RWPE2 (cell line): ENCODE measurements around the gene CHD6.

ENCODE experiments used
- ATAC-seq: fragments of 200-7000 bp; cut with Tn5 transposase; 3 replicates; pipeline ENCODE4 v1.9.1; 2021; ENCODE audit warnings: low read depth
- DNase-seq: peaks from one replicate; pipeline ENCODE4 v3.0.0-alpha.2; 2020; ENCODE audit warnings: low spot score
- H3K27ac ChIP-seq: fragments of 450-650 bp; 2 replicates; pipeline ENCODE4 v1.5.1; 2017; ENCODE audit warnings: mild to moderate bottlenecking; ENCODE audit not compliant: poor library complexity, severe bottlenecking
- H3K27me3 ChIP-seq: fragments of 250-450 bp; sonication (Bioruptor Pico); 2 replicates; pipeline ENCODE4 v1.5.1; 2021; ENCODE audit warnings: mild to moderate bottlenecking, moderate library complexity; ENCODE audit not compliant: insufficient read depth, poor library complexity, severe bottlenecking
- H3K36me3 ChIP-seq: fragments of 250-450 bp; sonication (Bioruptor Pico); 2 replicates; pipeline ENCODE4 v1.5.1; 2020; ENCODE audit warnings: low read depth, mild to moderate bottlenecking, moderate library complexity
- H3K4me1 ChIP-seq: fragments of 250-450 bp; sonication (Bioruptor Pico); 2 replicates; pipeline ENCODE4 v1.5.1; 2021; ENCODE audit warnings: mild to moderate bottlenecking, moderate library complexity; ENCODE audit not compliant: insufficient read depth, poor library complexity, severe bottlenecking
- H3K4me3 ChIP-seq: fragments of 250-450 bp; sonication (Bioruptor Pico); 2 replicates; pipeline ENCODE4 v1.5.1; 2021; ENCODE audit warnings: mild to moderate bottlenecking, moderate library complexity; ENCODE audit not compliant: severe bottlenecking
- H3K9me3 ChIP-seq: fragments of 250-450 bp; sonication (Bioruptor Pico); 2 replicates; pipeline ENCODE4 v1.5.1; 2021; ENCODE audit warnings: mild to moderate bottlenecking, moderate library complexity; ENCODE audit not compliant: severe bottlenecking
- CTCF ChIP-seq: fragments of 450-650 bp; IDR thresholded peaks from one replicate; pipeline ENCODE4 v1.5.1; 2017; ENCODE audit warnings: mild to moderate bottlenecking, moderate library complexity; ENCODE audit not compliant: poor library complexity, severe bottlenecking

The CHD6 gene

GRCh38 chr20:41654292-41654691 is 36.1 kb upstream of the CHD6 start:
- no peaks in the 10 kb centered on the region for H3K4me1 ChIP-seq
- no peak overlapping the region for H3K4me3 ChIP-seq
- H3K36me3 ChIP-seq = no peaks in the 10 kb centered on the region
- H3K27ac ChIP-seq = no peak overlapping the region
- DNase-seq (no peak), ATAC-seq (no peak)
- no peaks in the 10 kb centered on the region for H3K9me3 ChIP-seq
- no peaks in the 10 kb centered on the region for H3K27me3 ChIP-seq
- no peak for TF ChIP-seq CTCF

- no peak for TF ChIP-seq CTCF
- H3K4me3 ChIP-seq = no peak overlapping the region
- H3K27ac ChIP-seq = no peak overlapping the region
These were observed 32.2 kb upstream of the CHD6 start for GRCh38 chr20:41650231-41650948.

GRCh38 chr20:41649489-41649888 is 31.3 kb upstream of the CHD6 start:
- DNase-seq (no peak), ATAC-seq (no peak)
- H3K4me3 ChIP-seq = no peak overlapping the region
- no peak for TF ChIP-seq CTCF
- peaks cover 11% of the 10 kb centered on the region for H3K4me1 ChIP-seq
- no peaks in the 10 kb centered on the region for H3K27me3 ChIP-seq
- no peaks in the 10 kb centered on the region for H3K36me3 ChIP-seq
- H3K27ac ChIP-seq = no peak overlapping the region
- H3K9me3 ChIP-seq = no peaks in the 10 kb centered on the region

More at GRCh38 chr20:41650231-41650948, 32.2 kb upstream of the CHD6 start:
- Histone ChIP-seq H3K9me3 (no peaks in the 10 kb centered on the region), H3K27me3 (no peaks in the 10 kb centered on the region), H3K4me1 (peaks cover 4% of the 10 kb centered on the region), H3K36me3 (no peaks in the 10 kb centered on the region)
- no peak for DNase-seq
- ATAC-seq = peak; percentile 40; the same call in 2 of the 3 replicates

- Histone ChIP-seq H3K4me1 (peaks cover 15% of the 10 kb centered on the region), H3K36me3 (no peaks in the 10 kb centered on the region), H3K27ac (peak overlapping the region; percentile 25), H3K4me3 (no peak overlapping the region), H3K27me3 (no peaks in the 10 kb centered on the region), H3K9me3 (no peaks in the 10 kb centered on the region)
- DNase-seq (peak; percentile 80), ATAC-seq (peak; percentile 81)
- TF ChIP-seq CTCF = no peak
These were observed 27.2 kb upstream of the CHD6 start for GRCh38 chr20:41645372-41645771.

GRCh38 chr20:41643504-41643938 is 25.3 kb upstream of the CHD6 start:
- H3K9me3 ChIP-seq = no peaks in the 10 kb centered on the region
- H3K27me3 ChIP-seq = no peaks in the 10 kb centered on the region
- TF ChIP-seq CTCF = no peak
- peaks cover 15% of the 10 kb centered on the region for H3K4me1 ChIP-seq
- no peak overlapping the region for H3K27ac ChIP-seq
- H3K36me3 ChIP-seq = no peaks in the 10 kb centered on the region
- DNase-seq (no peak), ATAC-seq (peak; percentile 59)
- no peak overlapping the region for H3K4me3 ChIP-seq
